GM12801 (cell line): ENCODE measurements around the gene NDUFB5.

Experiments used
- CTCF ChIP-seq: IDR thresholded peaks from one replicate; pipeline ENCODE4 v1.5.1; 2011; ENCODE audit warnings: control low read depth; ENCODE audit not compliant: insufficient read length; ENCODE audit errors: extremely low read depth

NDUFB5 gene

GRCh38 chr3:179671309-179671708, 66.7 kb downstream of the NDUFB5 start:
- no peak for TF ChIP-seq CTCF

- no peak for TF ChIP-seq CTCF
Observed at GRCh38 chr3:179671747-179672242, 67.2 kb downstream of the NDUFB5 start.

- no peak for TF ChIP-seq CTCF
Observed at GRCh38 chr3:179672918-179673317, 68.3 kb downstream of the NDUFB5 start.

- no peak for TF ChIP-seq CTCF
Observed at GRCh38 chr3:179673523-179673922, 68.9 kb downstream of the NDUFB5 start.

- TF ChIP-seq CTCF = no peak
Observed at GRCh38 chr3:179676081-179676480, 71.5 kb downstream of the NDUFB5 start.
